Mesodermal cell (in vitro differentiated cells): ENCODE measurements around the gene OSTC. TPM values are rescaled to one million over a fixed set of nuclear protein-coding genes. Genes with fewer than 3 reads are reported as not detected.
A peak's percentile ranks its signal among the peaks of the same experiment; 100 is the strongest.

Experiments
- H3K27ac ChIP-seq: 2 replicates; pipeline ENCODE4 v1.7.0; 2013; ENCODE audit warnings: mild to moderate bottlenecking, low read depth, low read length, moderate library complexity; ENCODE audit not compliant: severe bottlenecking
- H3K36me3 ChIP-seq: 2 replicates; pipeline ENCODE4 v1.7.1; 2013; ENCODE audit warnings: mild to moderate bottlenecking, low read length, moderate library complexity; ENCODE audit not compliant: control insufficient read depth, insufficient read depth
- H3K4me1 ChIP-seq: one replicate; pipeline ENCODE4 v1.7.1; 2013; ENCODE audit warnings: mild to moderate bottlenecking, low read length; ENCODE audit not compliant: insufficient read depth, control insufficient read depth, poor library complexity, severe bottlenecking
- H3K4me3 ChIP-seq: 2 replicates; pipeline ENCODE4 v1.7.0; 2013; ENCODE audit warnings: low read length, control low read depth, mild to moderate bottlenecking; ENCODE audit not compliant: insufficient read depth, poor library complexity, severe bottlenecking; ENCODE audit errors: extremely low read depth
- H3K9me3 ChIP-seq: 2 replicates; pipeline ENCODE4 v1.7.1; 2013; ENCODE audit warnings: mild to moderate bottlenecking, low read length, moderate library complexity; ENCODE audit not compliant: control insufficient read depth
- WGBS, 2 experiments: methylation state at CpG; one replicate each; pipeline ENCODE4 v1.1.5; 2013; ENCODE audit warnings: missing lambda C conversion rate in 2 of 2; ENCODE audit not compliant: insufficient coverage in 2 of 2; 5-methylcytosine and 5-hydroxymethylcytosine counted together
- polyA plus RNA-seq, 2 experiments: library from polyadenylated mRNA; stranded (reverse); fragments of 50-300 nt; gene quantifications; one replicate each; pipeline ENCODE4 v1.2.3, GENCODE V29; 2013

OSTC gene
- 291 TPM for polyA plus RNA-seq (2013, experiment 1 of 2)
- 307 TPM for polyA plus RNA-seq (2013, experiment 2 of 2)

- peak within 1 kb of the TSS; percentile 78 for H3K4me3 ChIP-seq
- 0 to 1% methylated on average over 14 of the region's 45 CpGs for WGBS, 2 experiments
- H3K27ac ChIP-seq = peak within 1 kb of the TSS; percentile 84
- H3K4me1 ChIP-seq = no peaks in the 10 kb centered on the region
- H3K36me3 ChIP-seq = peaks cover 24% of the 10 kb centered on the region
- no peaks in the 10 kb centered on the region for H3K9me3 ChIP-seq
These were observed at the start of gene OSTC for GRCh38 chr4:108650212-108651013. Gene OSTC, plus strand, starts transcription at chr4:108650599. Its CDS starts 57 bp downstream, at chr4:108650656.

DNA sequence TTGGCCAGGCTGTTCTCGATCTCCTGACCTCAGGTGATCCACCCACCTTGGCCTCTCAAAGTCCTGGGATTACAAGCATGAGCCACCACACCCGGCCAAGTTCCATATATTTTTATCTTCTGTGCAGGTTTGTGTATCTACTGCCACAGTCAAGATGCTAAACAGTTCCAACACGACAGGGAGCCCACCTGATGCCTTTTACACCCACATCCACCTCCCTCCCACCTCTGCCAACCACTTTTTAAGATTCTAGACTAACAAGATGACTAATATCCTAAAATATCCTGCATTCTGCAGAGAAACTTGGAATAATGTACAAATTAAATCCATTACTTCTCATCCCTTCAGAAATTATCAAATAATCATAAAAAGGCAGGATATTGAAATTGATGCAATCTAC is 49.3 kb upstream of the OSTC start:
- no peak overlapping the region for H3K27ac ChIP-seq
- WGBS, 2 experiments = 81 to 94% methylated on average over 2 to 3 of the region's 3 CpGs
- H3K4me1 ChIP-seq = no peaks in the 10 kb centered on the region
- H3K4me3 ChIP-seq = no peak overlapping the region
- H3K9me3 ChIP-seq = peaks cover 3% of the 10 kb centered on the region
- no peaks in the 10 kb centered on the region for H3K36me3 ChIP-seq

DNA sequence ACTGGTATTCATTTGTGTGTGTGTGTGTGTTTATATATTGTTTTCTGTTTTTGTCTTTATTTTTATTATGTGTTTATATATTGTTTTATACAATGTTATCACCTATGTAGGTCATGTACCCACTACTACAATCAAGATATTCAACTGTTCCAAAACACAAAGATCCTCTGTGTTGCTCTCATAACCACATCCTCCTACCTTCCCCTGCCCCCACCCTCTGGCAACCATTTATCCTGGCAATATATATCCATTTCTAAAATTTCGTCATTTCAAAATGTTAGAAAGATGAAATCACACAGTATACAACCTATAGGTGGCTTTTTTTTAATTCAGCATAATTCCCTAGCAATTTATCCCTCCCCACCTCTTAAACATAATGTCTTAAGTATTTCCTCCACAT is 48.9 kb upstream of the OSTC start:
- WGBS, 2 experiments = no CpG with 5 or more reads among the region's 1 CpG

DNA sequence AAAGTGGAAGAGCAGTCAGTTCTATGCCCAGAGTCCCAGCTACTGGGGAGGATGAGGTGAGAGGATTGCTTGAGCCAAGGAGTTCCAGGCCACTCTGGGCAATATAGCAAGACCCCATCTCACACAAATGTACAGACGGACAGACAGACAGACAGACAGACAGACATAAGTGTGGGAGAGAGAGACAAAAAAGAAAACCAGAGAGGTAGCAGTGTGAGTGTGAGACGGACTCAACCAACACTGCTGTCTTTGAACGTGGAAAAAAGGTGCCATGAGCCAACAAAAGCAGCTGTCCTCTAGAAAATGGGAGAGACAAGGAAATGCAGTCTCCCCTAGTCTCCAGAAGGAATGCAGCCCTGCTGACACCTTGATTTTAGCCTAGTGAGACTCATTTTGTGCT is 48.2 kb upstream of the OSTC start:
- H3K9me3 ChIP-seq = no peaks in the 10 kb centered on the region
- H3K36me3 ChIP-seq = no peaks in the 10 kb centered on the region
- no peak overlapping the region for H3K27ac ChIP-seq
- no peaks in the 10 kb centered on the region for H3K4me1 ChIP-seq
- no peak overlapping the region for H3K4me3 ChIP-seq
- 83 to 90% methylated on average over 2 of the region's 3 CpGs for WGBS, 2 experiments

More for the DNA sequence above, 48.9 kb upstream of the OSTC start:
- H3K4me3 ChIP-seq = no peak overlapping the region
- H3K27ac ChIP-seq = no peak overlapping the region
- no peaks in the 10 kb centered on the region for H3K36me3 ChIP-seq
- H3K9me3 ChIP-seq = peaks cover 2% of the 10 kb centered on the region
- no peaks in the 10 kb centered on the region for H3K4me1 ChIP-seq

DNA sequence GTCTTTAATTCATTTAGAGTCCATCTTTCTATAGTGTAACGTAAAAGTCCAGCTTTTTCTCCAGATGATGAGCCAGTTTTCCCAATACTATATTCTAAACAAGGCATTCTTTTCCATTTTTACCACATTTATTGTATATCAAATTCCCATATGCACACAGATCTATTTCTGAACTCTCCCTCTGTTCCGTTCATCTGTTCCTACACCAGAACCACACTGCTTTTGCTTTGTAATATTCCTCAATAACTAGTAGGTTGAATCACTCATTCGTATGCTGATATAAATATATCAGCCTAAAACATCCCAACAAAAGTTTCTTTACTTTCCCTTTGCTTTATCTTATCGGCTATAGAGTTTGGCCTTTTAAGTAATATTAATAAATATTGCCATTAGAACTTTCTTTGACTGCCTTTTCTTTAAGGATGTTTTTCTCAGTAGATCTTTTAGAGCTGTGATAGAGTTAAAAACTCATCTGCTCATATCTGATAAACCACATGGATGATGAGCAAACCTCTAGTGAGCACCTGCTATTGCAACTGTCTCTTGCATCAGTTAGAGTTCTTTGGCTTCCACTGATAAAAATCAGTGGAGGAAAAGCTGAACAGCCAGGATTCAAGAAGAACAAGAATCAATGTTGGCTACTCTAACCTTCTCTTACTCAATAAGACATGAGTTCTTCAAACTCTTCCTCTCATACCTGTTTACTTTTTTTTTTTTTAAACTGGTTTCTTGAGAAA is 43.2 kb upstream of the OSTC start:
- no peak overlapping the region for H3K27ac ChIP-seq
- WGBS, 2 experiments = 82 to 100% methylated on average over 1 of the region's 4 CpGs
- no peaks in the 10 kb centered on the region for H3K9me3 ChIP-seq
- no peaks in the 10 kb centered on the region for H3K36me3 ChIP-seq
- H3K4me1 ChIP-seq = no peaks in the 10 kb centered on the region
- no peak overlapping the region for H3K4me3 ChIP-seq

GRCh38 chr4:108611365-108611764 is 39.0 kb upstream of the OSTC start:
- H3K9me3 ChIP-seq = no peaks in the 10 kb centered on the region
- no peaks in the 10 kb centered on the region for H3K36me3 ChIP-seq
- H3K27ac ChIP-seq = no peak overlapping the region
- H3K4me1 ChIP-seq = no peaks in the 10 kb centered on the region
- 63 to 70% methylated on average over 7 to 8 of the region's 10 CpGs for WGBS, 2 experiments
- H3K4me3 ChIP-seq = no peak overlapping the region

- 73 to 91% methylated on average over 2 to 5 of the region's 6 CpGs for WGBS, 2 experiments
- Histone ChIP-seq H3K9me3 (no peaks in the 10 kb centered on the region), H3K36me3 (no peaks in the 10 kb centered on the region), H3K4me1 (no peaks in the 10 kb centered on the region), H3K27ac (no peak overlapping the region), H3K4me3 (no peak overlapping the region)
These were observed 38.0 kb upstream of the OSTC start for GRCh38 chr4:108612365-108612764.

DNA sequence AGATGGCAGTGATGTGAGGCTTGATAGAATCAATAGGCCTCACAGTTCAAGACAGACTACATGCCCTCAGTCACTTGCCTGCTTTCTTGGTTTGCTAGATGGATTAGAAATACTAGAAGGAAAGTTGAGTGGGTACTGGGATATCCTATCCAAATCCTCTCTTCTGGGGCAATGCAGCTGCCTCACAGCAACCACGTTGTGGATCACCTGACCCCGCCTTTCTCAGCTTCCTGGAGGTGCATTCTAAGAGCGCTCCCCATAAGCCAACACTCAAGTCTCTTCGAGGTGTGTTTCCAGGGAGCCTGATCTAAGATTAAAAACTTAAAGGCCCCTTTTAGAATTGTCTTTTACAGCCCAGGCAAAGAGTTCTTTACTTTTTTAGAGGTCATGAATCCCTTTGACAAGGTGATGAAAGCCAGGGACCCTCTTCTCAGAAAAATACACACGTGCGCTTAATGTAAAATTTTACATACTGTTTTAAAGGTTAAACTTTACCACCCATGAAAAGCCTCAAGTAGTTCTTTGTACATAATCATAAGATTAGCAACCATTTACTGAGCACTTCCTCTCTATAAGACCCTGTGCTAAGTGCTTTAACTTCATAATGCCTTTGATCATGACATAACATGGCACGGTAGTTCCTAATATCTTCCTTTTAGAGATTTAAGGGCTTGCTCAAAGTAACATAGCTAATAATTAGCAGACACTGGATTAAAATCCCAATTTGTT is 30.9 kb upstream of the OSTC start:
- peaks cover 27% of the 10 kb centered on the region for H3K36me3 ChIP-seq
- 67 to 76% methylated on average over 4 of the region's 7 CpGs for WGBS, 2 experiments
- H3K27ac ChIP-seq = no peak overlapping the region
- peaks cover 13% of the 10 kb centered on the region for H3K4me1 ChIP-seq
- no peaks in the 10 kb centered on the region for H3K9me3 ChIP-seq
- peak overlapping the region; percentile 95 for H3K4me3 ChIP-seq

DNA sequence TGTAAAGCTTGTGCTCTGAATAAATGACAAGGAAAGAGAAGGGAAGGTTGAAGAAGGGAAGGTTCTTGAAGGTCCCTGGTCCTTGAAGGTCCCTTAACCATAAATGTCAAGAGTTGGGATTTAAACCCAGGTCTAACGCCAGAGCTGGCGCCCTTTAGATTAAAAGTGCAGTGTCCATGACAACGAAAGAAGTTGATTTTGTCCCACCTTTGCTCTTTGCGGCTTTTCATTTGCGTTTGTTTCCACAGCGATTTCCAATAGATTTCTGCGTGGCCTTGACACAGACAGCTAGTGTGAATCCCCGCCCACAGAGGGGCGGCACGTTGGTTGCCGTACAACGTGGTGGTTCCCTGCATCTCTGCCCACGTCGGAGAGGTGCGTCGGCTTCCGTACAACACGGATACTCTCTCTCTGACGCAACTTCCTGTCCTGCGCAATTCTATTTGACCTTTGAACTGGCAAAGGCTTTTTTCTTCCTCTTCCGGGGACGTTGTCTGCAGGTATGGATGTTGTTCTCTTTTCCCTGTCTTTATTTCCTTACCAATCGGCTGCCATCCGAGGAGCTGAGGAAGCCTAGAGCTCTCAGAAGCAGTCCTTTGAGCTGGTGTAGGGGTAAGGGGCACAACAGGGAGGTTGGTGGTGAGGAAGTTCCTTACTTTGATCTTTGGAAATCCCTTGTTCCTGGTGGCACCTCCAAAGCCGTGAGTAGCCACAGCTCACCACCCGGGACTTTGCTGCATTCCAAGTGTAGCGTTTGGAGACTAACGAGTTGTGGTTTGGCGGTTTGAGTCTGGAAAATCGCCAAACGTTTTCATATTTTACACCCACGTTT is 30.1 kb upstream of the OSTC start, which contains the start of gene RPL34:
Gene RPL34 (plus strand): TSS at position 476 of the 832 bp plus-strand sequence. CDS start 1,384 bp downstream, outside the sequence.
- Histone ChIP-seq H3K9me3 (no peaks in the 10 kb centered on the region), H3K4me3 (peak within 1 kb of the TSS; percentile 95), H3K4me1 (peaks cover 13% of the 10 kb centered on the region), H3K27ac (peak within 1 kb of the TSS; percentile 89), H3K36me3 (peaks cover 35% of the 10 kb centered on the region)
- 2 to 3% methylated on average over 23 to 25 of the region's 32 CpGs for WGBS, 2 experiments
